Hepatocyte (in vitro differentiated cells): ENCODE measurements around the gene RMDN2. TPM values are rescaled to one million over a fixed set of nuclear protein-coding genes. Genes with fewer than 3 reads are reported as not detected.

Experiments used
- DNase-seq: peaks from one replicate; pipeline ENCODE4 v3.0.0-alpha.2; 2016; ENCODE audit warnings: low spot score
- H2AFZ ChIP-seq: fragments of 200-600 bp; sonication (generic); 2 replicates; pipeline ENCODE4 v1.6.0; 2016; ENCODE audit warnings: antibody characterized with exemption, mild to moderate bottlenecking
- H3K27ac ChIP-seq: fragments of 200-600 bp; sonication (generic); 2 replicates; pipeline ENCODE4 v1.5.1; 2016; ENCODE audit warnings: mild to moderate bottlenecking
- H3K27me3 ChIP-seq: fragments of 200-600 bp; sonication (generic); 2 replicates; pipeline ENCODE4 v1.6.1; 2016
- H3K36me3 ChIP-seq: fragments of 200-600 bp; sonication (generic); replicated peaks from 2 replicates; pipeline ENCODE4 v1.5.1; 2016; ENCODE audit warnings: low read depth; ENCODE audit not compliant: insufficient read depth
- H3K4me1 ChIP-seq: fragments of 200-600 bp; sonication (generic); 2 replicates; pipeline ENCODE4 v1.5.1; 2016; ENCODE audit warnings: mild to moderate bottlenecking, moderate library complexity; ENCODE audit not compliant: insufficient read depth
- H3K4me2 ChIP-seq: fragments of 200-600 bp; sonication (generic); 2 replicates; pipeline ENCODE4 v1.6.0; 2016
- H3K4me3 ChIP-seq: fragments of 200-600 bp; sonication (generic); 2 replicates; pipeline ENCODE4 v1.5.1; 2016; ENCODE audit warnings: mild to moderate bottlenecking
- H3K79me2 ChIP-seq: fragments of 200-600 bp; sonication (generic); 2 replicates; pipeline ENCODE4 v1.6.0; 2017; ENCODE audit warnings: mild to moderate bottlenecking
- H3K9me2 ChIP-seq: fragments of 200-600 bp; sonication (generic); replicated peaks from 2 replicates; pipeline ENCODE4 v1.6.0; 2017; ENCODE audit warnings: mild to moderate bottlenecking; ENCODE audit not compliant: insufficient read depth
- H3K9me3 ChIP-seq: fragments of 200-600 bp; sonication (generic); 2 replicates; pipeline ENCODE4 v1.5.1; 2016; ENCODE audit warnings: low read depth, mild to moderate bottlenecking
- H4K20me1 ChIP-seq: fragments of 200-600 bp; sonication (generic); 2 replicates; pipeline ENCODE4 v1.6.0; 2016; ENCODE audit warnings: mild to moderate bottlenecking; ENCODE audit not compliant: insufficient read depth, poor library complexity, severe bottlenecking
- CTCF ChIP-seq: fragments of 200-600 bp; sonication (generic); IDR thresholded peaks from 2 replicates; pipeline ENCODE4 v1.5.1; 2016; ENCODE audit warnings: antibody characterized with exemption, mild to moderate bottlenecking; ENCODE audit not compliant: poor library complexity
- EZH2 ChIP-seq: fragments of 200-600 bp; sonication (generic); IDR thresholded peaks from 2 replicates; pipeline ENCODE4 v1.6.1; 2016; ENCODE audit warnings: antibody characterized with exemption, mild to moderate bottlenecking, borderline replicate concordance
- EZH2phosphoT487 ChIP-seq: fragments of 200-600 bp; sonication (generic); IDR thresholded peaks from one replicate; pipeline ENCODE4 v1.6.1; 2018; ENCODE audit warnings: antibody characterized with exemption, mild to moderate bottlenecking, low read depth, moderate library complexity; ENCODE audit not compliant: unreplicated experiment, severe bottlenecking
- WGBS: methylation state at CpG from one replicate; pipeline ENCODE4 v1.1.6; 2016; ENCODE audit warnings: low lambda C conversion rate; ENCODE audit errors: missing lambda C conversion rate; 5-methylcytosine and 5-hydroxymethylcytosine counted together
- polyA plus RNA-seq: library from polyadenylated mRNA; unstranded; fragments of >200 nt; fragmentation: Nextera tagmentation; extraction: Ambion mirVana; gene quantifications from 2 replicates; pipeline ENCODE4 v1.2.1, GENCODE V29; 2016
- total RNA-seq: library from RNA; depleted of rRNA; stranded (reverse); fragments of >200 nt; gene quantifications from 2 replicates; pipeline ENCODE4 v1.2.3, GENCODE V29; 2014

RMDN2 gene
- total and polyA plus RNA-seq, 2 experiments from 2014 or later = 9.3 to 14.6 TPM

- Histone ChIP-seq H2AFZ (no peak overlapping the region), H3K4me2 (peak overlapping the region; percentile 70), H3K9me2 (no peaks in the 10 kb centered on the region), H3K4me3 (no peak overlapping the region), H3K27ac (no peak overlapping the region), H4K20me1 (no peaks in the 10 kb centered on the region), H3K27me3 (peaks cover 4% of the 10 kb centered on the region), H3K79me2 (no peaks in the 10 kb centered on the region), H3K9me3 (no peaks in the 10 kb centered on the region), H3K36me3 (no peaks in the 10 kb centered on the region), H3K4me1 (peaks cover 7% of the 10 kb centered on the region)
- peak; percentile 77 for DNase-seq
- TF ChIP-seq CTCF (peak; percentile 79), EZH2 (no peak)
- WGBS = 30% methylated on average over 12 of the region's 12 CpGs
Observed at GRCh38 chr2:37877457-37878315, 47.4 kb upstream of the RMDN2 start.

GRCh38 chr2:37878536-37878935 is 46.6 kb upstream of the RMDN2 start:
- TF ChIP-seq EZH2phosphoT487 = no peak
- no peak for TF ChIP-seq EZH2
- no peak for TF ChIP-seq CTCF
- no peaks in the 10 kb centered on the region for H3K36me3 ChIP-seq
- no peaks in the 10 kb centered on the region for H3K9me3 ChIP-seq
- H3K9me2 ChIP-seq = no peaks in the 10 kb centered on the region
- peaks cover 7% of the 10 kb centered on the region for H3K4me1 ChIP-seq
- no peaks in the 10 kb centered on the region for H3K79me2 ChIP-seq
- H3K4me3 ChIP-seq = no peak overlapping the region
- peaks cover 4% of the 10 kb centered on the region for H3K27me3 ChIP-seq
- H4K20me1 ChIP-seq = no peaks in the 10 kb centered on the region
- H2AFZ ChIP-seq = no peak overlapping the region
- DNase-seq = no peak
- H3K4me2 ChIP-seq = no peak overlapping the region
- 53% methylated on average over 3 of the region's 4 CpGs for WGBS
- H3K27ac ChIP-seq = no peak overlapping the region

GRCh38 chr2:37880551-37880950 is 44.5 kb upstream of the RMDN2 start:
- no peaks in the 10 kb centered on the region for H3K9me2 ChIP-seq

More at GRCh38 chr2:37880551-37880950, 44.5 kb upstream of the RMDN2 start:
- H3K4me2 ChIP-seq = no peak overlapping the region
- no peak overlapping the region for H3K27ac ChIP-seq
- TF ChIP-seq EZH2 (no peak), EZH2phosphoT487 (no peak), CTCF (no peak)
- WGBS = 84% methylated on average over 9 of the region's 9 CpGs
- H2AFZ ChIP-seq = no peak overlapping the region
- H3K27me3 ChIP-seq = peaks cover 4% of the 10 kb centered on the region
- no peaks in the 10 kb centered on the region for H3K36me3 ChIP-seq
- no peaks in the 10 kb centered on the region for H4K20me1 ChIP-seq
- H3K4me3 ChIP-seq = no peak overlapping the region
- H3K4me1 ChIP-seq = peaks cover 5% of the 10 kb centered on the region
- H3K9me3 ChIP-seq = no peaks in the 10 kb centered on the region
- DNase-seq = no peak
- no peaks in the 10 kb centered on the region for H3K79me2 ChIP-seq
